ENCODE data around the gene COQ8A. TPM values are rescaled to one million over a fixed set of nuclear protein-coding genes. Genes with fewer than 3 reads are reported as not detected.
"Not testable (repeated sequence)": the region's sequence is repeated elsewhere in the genome, so short reads cannot be mapped to it uniquely, and the experiment has no call there.

The COQ8A gene
- total RNA-seq, 2 experiments from 2014 or later: 25.3 to 27.2 TPM

DNA sequence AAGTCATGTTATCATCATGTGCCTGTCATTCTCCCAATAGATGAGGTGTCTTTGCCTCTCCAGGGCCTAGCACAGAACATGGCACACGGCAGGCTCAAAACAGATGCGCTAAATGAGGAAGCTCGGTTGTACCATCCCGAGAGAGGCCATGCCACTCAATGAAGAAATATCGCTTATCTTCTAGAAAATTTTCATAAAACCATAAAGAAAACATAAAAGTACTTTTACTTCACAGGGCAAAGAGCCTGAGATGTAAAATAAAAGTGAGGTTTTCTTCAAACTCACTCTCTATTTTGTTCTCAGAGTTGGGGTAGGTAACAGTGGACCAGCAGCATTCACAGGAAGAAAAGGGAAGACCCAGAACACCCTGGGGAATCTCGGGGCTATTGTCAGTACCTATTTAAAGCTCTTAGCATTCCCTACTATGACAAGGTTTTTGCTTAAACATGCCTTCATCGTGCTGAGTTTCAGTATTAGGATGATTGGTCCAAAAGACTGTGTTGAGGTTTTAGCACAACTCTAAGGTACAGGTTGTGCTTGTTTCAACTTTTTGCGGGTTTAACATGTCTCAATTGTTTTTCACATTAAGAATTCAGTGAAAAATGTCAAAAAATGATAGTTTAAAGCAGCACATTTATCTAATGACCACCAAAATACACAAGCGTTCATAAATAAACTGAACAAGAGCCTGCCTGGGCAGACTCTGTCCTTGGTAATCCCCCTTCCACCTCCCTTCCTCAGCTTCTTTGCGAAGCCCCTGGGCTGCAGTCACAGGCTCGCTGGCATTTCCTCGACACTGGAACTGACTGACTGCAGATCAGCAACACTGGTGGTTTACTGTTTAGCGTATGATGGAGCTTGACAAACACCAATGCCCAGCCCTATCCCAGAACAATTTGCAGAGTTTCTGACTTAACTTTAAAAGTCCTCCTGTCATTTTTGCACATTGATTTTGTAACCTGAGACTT, 55.6 kb downstream of the COQ8A start:
- Mint-ChIP-seq H3K36me3 (ENCODE audit: low read depth) (no peaks in the 10 kb centered on the region), H3K9me3 (no peaks in the 10 kb centered on the region), H3K4me1 (ENCODE audit: low read depth) (peaks cover 2% of the 10 kb centered on the region), H3K27me3 (no peaks in the 10 kb centered on the region), H3K27ac (no peak overlapping the region), H3K4me3 (no peak overlapping the region)
- ChIA-PET CTCF (no interaction called here), POLR2A (interaction anchor here (1.5 kb wide), 1 partner anchor 16 kb away, joined by 4 read pairs; no protein-coding TSS in a partner anchor)
- intact Hi-C loops (cut with micrococcal nuclease): no loop called here
- ATAC-seq (no peak), DNase-seq (no peak)
- TF ChIP-seq, protein P1, sequence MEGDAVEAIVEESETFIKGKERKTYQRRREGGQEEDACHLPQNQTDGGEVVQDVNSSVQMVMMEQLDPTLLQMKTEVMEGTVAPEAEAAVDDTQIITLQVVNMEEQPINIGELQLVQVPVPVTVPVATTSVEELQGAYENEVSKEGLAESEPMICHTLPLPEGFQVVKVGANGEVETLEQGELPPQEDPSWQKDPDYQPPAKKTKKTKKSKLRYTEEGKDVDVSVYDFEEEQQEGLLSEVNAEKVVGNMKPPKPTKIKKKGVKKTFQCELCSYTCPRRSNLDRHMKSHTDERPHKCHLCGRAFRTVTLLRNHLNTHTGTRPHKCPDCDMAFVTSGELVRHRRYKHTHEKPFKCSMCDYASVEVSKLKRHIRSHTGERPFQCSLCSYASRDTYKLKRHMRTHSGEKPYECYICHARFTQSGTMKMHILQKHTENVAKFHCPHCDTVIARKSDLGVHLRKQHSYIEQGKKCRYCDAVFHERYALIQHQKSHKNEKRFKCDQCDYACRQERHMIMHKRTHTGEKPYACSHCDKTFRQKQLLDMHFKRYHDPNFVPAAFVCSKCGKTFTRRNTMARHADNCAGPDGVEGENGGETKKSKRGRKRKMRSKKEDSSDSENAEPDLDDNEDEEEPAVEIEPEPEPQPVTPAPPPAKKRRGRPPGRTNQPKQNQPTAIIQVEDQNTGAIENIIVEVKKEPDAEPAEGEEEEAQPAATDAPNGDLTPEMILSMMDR (IDR thresholded peaks at IDR 0.05): no peak

DNA sequence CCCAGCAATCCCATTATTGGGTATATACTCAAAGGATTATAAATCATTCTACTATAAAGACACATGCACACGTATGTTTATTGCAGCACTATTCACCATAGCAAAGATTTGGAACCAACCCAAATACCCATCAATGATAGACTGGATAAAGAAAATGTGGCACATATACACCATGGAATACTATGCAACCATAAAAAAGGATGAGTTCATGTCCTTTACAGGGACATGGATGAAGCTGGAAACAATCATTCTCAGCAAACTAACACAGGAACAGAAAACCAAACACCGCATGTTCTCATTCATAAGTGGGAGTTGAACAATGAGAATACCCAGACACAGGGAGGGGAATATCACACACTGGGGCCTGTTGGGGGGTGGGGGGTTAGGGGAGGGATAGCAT, 59.5 kb downstream of the COQ8A start:
- H3K9me3 Mint-ChIP-seq; ATAC-seq; POLR2A ChIA-PET; H3K36me3 Mint-ChIP-seq (ENCODE audit: low read depth); H3K4me1 Mint-ChIP-seq (ENCODE audit: low read depth); intact Hi-C loops (cut with micrococcal nuclease); DNase-seq; H3K4me3 Mint-ChIP-seq; H3K27me3 Mint-ChIP-seq; H3K27ac Mint-ChIP-seq; CTCF ChIA-PET: not testable (repeated sequence)

DNA sequence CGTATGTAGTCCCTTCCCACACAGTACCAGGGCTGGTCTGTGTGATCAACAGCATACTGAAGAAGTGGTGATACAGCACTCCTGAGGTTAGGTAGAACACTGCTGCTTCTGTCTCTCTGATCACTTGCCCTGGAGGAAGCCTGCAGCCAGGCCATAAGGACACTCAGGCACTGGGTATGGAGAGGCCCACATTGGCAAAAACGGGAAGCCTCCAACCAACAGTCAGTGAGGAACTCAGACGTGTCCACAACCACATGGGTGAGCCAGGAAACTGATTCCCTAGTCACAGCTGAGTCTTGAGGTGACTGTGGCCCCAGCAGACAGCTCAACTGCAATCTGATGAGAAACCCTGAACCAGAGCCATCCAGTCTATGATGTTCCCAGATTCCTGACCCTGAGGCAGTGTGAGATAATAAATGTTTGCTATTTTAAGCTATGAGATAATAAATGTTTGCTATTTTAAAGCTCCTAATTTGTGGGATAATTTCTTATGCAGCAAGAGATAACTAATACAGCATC, 62.5 kb downstream of the COQ8A start:
- ATAC-seq: no peak
- no peak overlapping the region for H3K4me3 Mint-ChIP-seq
- TF ChIP-seq, protein P1 (IDR thresholded peaks at IDR 0.05): no peak
- CTCF ChIA-PET: interaction anchor here (0.6 kb wide), 1 partner anchor 481 kb away, joined by 3 read pairs; no protein-coding TSS in a partner anchor
- POLR2A ChIA-PET: no interaction called here
- H3K36me3 Mint-ChIP-seq (ENCODE audit: low read depth): no peaks in the 10 kb centered on the region
- H3K27ac Mint-ChIP-seq: no peak overlapping the region
- H3K27me3 Mint-ChIP-seq: no peaks in the 10 kb centered on the region
- no peak for DNase-seq
- H3K4me1 Mint-ChIP-seq (ENCODE audit: low read depth): no peaks in the 10 kb centered on the region
- intact Hi-C loops (cut with micrococcal nuclease): no loop called here
- no peaks in the 10 kb centered on the region for H3K9me3 Mint-ChIP-seq

DNA sequence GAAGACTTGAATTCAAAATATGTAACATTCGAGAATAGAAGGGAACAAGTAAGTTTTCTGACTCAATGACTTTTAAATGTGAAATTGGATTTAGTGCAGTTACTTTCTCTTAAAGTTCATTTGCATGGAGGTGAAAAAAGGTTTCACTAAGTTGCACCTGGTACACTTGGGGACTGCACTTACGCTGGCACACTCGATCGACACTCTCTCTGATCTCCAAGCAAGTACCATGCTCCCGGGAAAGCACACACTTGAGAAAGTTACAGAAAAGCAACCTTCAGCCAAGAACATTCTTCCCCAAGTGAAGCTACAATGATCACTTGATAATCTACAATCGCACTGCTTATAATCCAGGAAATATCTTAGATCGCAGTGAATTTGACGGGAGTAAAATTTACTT, 63.1 kb downstream of the COQ8A start:
- DNase-seq: no peak
- no peaks in the 10 kb centered on the region for H3K27me3 Mint-ChIP-seq
- ATAC-seq: no peak
- intact Hi-C loops (cut with micrococcal nuclease): no loop called here
- no peak overlapping the region for H3K27ac Mint-ChIP-seq
- H3K36me3 Mint-ChIP-seq (ENCODE audit: low read depth): no peaks in the 10 kb centered on the region
- H3K9me3 Mint-ChIP-seq: no peaks in the 10 kb centered on the region
- ChIA-PET CTCF (no interaction called here), POLR2A (no interaction called here)
- H3K4me1 Mint-ChIP-seq (ENCODE audit: low read depth): no peaks in the 10 kb centered on the region
- TF ChIP-seq, protein P1 (IDR thresholded peaks at IDR 0.05): no peak
- H3K4me3 Mint-ChIP-seq: no peak overlapping the region

DNA sequence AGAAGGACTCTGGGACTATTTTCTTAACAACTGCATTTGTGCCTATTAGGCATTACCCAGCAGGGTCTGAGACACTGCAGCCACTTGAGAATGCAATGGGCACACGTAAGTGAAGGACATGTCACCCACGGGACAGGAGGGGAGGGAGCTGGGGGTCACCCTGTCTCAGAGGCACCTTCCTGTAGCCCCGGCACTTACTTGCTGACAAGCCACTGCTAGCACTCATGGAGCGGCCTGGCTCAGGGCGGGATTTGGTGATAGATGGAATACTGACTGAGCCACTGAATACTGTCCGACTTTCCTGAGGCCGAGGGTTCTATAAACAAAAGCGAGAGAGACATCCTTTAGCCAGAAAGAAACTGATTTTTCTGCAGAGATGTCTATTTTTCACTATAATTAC, 64.7 kb downstream of the COQ8A start:
- Mint-ChIP-seq H3K4me1 (ENCODE audit: low read depth) (no peaks in the 10 kb centered on the region), H3K9me3 (no peaks in the 10 kb centered on the region), H3K27ac (no peak overlapping the region), H3K4me3 (no peak overlapping the region), H3K27me3 (peaks cover 1% of the 10 kb centered on the region), H3K36me3 (ENCODE audit: low read depth) (no peaks in the 10 kb centered on the region)
- ATAC-seq: no peak
- intact Hi-C loops (cut with micrococcal nuclease): no loop called here
- CTCF ChIA-PET: no interaction called here
- DNase-seq: no peak
- POLR2A ChIA-PET: interaction anchor here (0.7 kb wide), 1 partner anchor 114 kb away, joined by 3 read pairs; no protein-coding TSS in a partner anchor
- TF ChIP-seq, protein P1 (IDR thresholded peaks at IDR 0.05): no peak

Measured in activated CD8-positive, alpha-beta T cell treated with anti-CD3 and anti-CD28 coated beads for 36 hours (primary cell).